ENCODE data around the gene METTL24. TPM values are rescaled to one million over a fixed set of nuclear protein-coding genes. Genes with fewer than 3 reads are reported as not detected.
A peak's percentile ranks its signal among the peaks of the same experiment; 100 is the strongest.

Gene METTL24, protein sequence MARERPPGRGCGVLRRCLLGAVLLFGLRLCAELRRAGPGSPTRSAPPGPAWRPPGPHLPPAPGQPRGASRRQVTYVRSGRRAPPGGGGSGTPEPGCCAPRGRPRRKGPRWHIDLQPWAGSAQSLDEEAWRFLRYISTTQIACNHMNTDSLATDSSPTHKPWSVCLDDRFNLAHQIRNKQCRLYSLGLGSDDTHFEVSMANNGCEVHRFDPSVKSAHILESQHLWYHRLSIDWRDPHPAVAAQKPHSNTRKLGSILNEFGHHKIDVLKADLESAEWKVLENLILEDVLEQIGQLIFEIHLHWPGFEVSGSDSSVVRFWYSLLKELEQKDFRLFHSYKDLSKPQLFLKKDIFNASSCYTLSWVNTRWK
- 0.35 and 0.61 TPM in 2 replicates for total RNA-seq (2021)
- long read RNA-seq, partial matches to known transcripts = 0 of 1 reads
- long read RNA-seq, other reads (novel, unspliced or antisense) = 1 of 1 reads

DNA sequence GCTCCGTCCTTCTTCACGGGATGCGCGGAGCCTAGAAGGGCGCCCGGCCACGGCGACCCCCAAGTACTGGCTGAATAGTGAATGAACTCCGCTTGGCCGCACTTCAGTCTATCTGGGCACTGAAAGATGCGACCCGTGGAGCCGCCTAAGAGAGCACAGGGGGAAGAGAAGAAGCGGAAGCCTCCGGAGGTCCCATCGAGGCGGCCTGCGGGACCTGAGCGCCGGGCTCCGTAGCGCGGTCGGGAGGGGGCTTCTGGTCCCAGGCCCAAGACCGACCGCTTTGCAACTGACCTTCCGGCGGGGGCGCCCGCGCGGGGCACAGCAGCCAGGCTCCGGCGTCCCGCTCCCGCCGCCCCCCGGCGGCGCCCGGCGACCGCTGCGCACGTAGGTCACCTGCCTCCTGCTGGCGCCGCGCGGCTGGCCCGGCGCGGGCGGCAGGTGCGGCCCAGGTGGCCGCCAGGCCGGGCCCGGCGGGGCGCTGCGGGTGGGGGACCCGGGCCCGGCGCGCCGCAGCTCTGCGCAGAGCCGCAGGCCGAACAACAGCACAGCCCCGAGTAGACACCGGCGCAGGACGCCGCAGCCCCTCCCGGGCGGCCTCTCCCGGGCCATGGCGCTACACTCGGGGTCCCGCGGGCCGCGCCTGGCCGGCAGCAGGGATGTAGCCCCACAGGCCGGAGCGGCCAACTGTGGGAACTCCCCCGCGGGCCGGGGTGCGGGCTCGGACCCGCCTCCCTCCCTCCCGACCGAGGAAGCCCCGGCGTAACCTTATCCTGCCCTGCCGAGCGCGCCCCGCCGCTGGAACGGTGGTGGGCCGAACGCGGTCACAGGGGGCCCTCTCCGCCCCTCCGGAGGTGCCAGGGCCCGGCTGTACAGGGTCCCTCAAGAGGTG is at the start of gene METTL24:
Gene METTL24 (minus strand): TSS at position 686 of the 889 bp plus-strand sequence. CDS start 77 bp downstream, at position 609.
- Mint-ChIP-seq H3K27me3 (ENCODE audit: low read depth) (peaks cover 47% of the 10 kb centered on the region), H3K36me3 (ENCODE audit: insufficient read depth in 1 of 3, low read depth in 3 of 3) (no peaks in the 10 kb centered on the region), H3K4me1 (peaks cover 49 to 56% of the 10 kb centered on the region in 2 experiments), H3K4me3 (peak within 1 kb of the TSS; percentile 72 to 88), H3K9me3 (peaks cover 0 to 4% of the 10 kb centered on the region in 2 experiments; a peak in 3 of 5 replicates), H3K27ac (peak within 1 kb of the TSS in 1 of 3 experiments; percentile 7; a peak in 1 of 7 replicates)
- Histone ChIP-seq H3T11ph (ENCODE audit: low read length) (no peak within 1 kb of the TSS), H2AFZ (ENCODE audit: low read length) (no peak within 1 kb of the TSS), H4K20me1 (ENCODE audit: control insufficient read depth, insufficient read depth, insufficient read length) (no peaks in the 10 kb centered on the region), H2BK12ac (ENCODE audit: insufficient read length, low read depth, low read length) (no peak within 1 kb of the TSS), H3K23ac (ENCODE audit: insufficient read length, low read depth, low read length) (no peak within 1 kb of the TSS), H3K4me1 (ENCODE audit: insufficient read depth, low read length) (peaks cover 7% of the 10 kb centered on the region; the same call in 1 of the 2 replicates), H2BK15ac (ENCODE audit: low read depth, low read length) (no peak within 1 kb of the TSS), H3K9ac (ENCODE audit: extremely low read depth, insufficient read length, low read length) (no peak within 1 kb of the TSS), H3K79me1 (ENCODE audit: insufficient read depth, low read depth, low read length, poor library complexity, severe bottlenecking) (no peaks in the 10 kb centered on the region), H3K23me2 (ENCODE audit: insufficient read length, low read depth, low read length, poor library complexity, severe bottlenecking) (peaks cover 2% of the 10 kb centered on the region), H2BK5ac (ENCODE audit: insufficient read length, low read length) (no peak within 1 kb of the TSS), H3K56ac (ENCODE audit: insufficient read length, low read depth, low read length) (no peak within 1 kb of the TSS), H3K27ac (ENCODE audit: insufficient read length, low read depth, low read length) (no peak within 1 kb of the TSS), H3K9me3 (ENCODE audit: control insufficient read depth, low read depth, low read length) (no peaks in the 10 kb centered on the region), H3K4ac (ENCODE audit: low read depth, low read length) (no peak within 1 kb of the TSS), H3K18ac (ENCODE audit: insufficient read length, low read depth, low read length) (peak within 1 kb of the TSS; percentile 15), H2AK5ac (ENCODE audit: insufficient read length, low read length) (no peak within 1 kb of the TSS), H3K79me2 (ENCODE audit: insufficient read depth, low read length) (no peaks in the 10 kb centered on the region), H4K5ac (ENCODE audit: insufficient read length, low read depth, low read length) (no peak within 1 kb of the TSS), H2BK120ac (ENCODE audit: low read depth, low read length, poor library complexity, severe bottlenecking) (no peak within 1 kb of the TSS), H3K4me2 (ENCODE audit: insufficient read depth, insufficient read length, low read length) (peak within 1 kb of the TSS; percentile 79), H3K27me3 (ENCODE audit: insufficient read depth, low read length) (peaks cover 16% of the 10 kb centered on the region; the same call in 1 of the 2 replicates), H4K91ac (ENCODE audit: insufficient read length, low read depth, low read length) (no peak within 1 kb of the TSS), H3K14ac (ENCODE audit: insufficient read depth, low read length) (peak within 1 kb of the TSS; percentile 79; the same call in 1 of the 2 replicates), H2BK20ac (ENCODE audit: low read depth, low read length, poor library complexity, severe bottlenecking) (no peak within 1 kb of the TSS), H4K8ac (replicated peaks; ENCODE audit: insufficient read length, low read depth, low read length) (no peak within 1 kb of the TSS)
- no CpG with 5 or more reads among the region's 107 CpGs for WGBS (ENCODE audit: extremely low coverage, insufficient read length, low lambda C conversion rate)
- TF ChIP-seq, protein P1, sequence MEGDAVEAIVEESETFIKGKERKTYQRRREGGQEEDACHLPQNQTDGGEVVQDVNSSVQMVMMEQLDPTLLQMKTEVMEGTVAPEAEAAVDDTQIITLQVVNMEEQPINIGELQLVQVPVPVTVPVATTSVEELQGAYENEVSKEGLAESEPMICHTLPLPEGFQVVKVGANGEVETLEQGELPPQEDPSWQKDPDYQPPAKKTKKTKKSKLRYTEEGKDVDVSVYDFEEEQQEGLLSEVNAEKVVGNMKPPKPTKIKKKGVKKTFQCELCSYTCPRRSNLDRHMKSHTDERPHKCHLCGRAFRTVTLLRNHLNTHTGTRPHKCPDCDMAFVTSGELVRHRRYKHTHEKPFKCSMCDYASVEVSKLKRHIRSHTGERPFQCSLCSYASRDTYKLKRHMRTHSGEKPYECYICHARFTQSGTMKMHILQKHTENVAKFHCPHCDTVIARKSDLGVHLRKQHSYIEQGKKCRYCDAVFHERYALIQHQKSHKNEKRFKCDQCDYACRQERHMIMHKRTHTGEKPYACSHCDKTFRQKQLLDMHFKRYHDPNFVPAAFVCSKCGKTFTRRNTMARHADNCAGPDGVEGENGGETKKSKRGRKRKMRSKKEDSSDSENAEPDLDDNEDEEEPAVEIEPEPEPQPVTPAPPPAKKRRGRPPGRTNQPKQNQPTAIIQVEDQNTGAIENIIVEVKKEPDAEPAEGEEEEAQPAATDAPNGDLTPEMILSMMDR (conservative IDR thresholded peaks at IDR 0.05) = no peak
- DNase-seq = peak; percentile 62

Measured in H9 (cell line).